Activated T-cell treated with anti-CD3 and anti-CD28 coated beads, Interleukin-2, amount 50 U/mL, for 48 hours (primary cell): ENCODE results near the gene PSMD1.
"Not testable (repeated sequence)": the region's sequence is repeated elsewhere in the genome, so short reads cannot be mapped to it uniquely, and the experiment has no call there.

Experiments
- DNase-seq, 2 experiments: peaks; one replicate each; pipeline ENCODE4 v3.0.0-alpha.2; 2020

PSMD1 gene

DNA sequence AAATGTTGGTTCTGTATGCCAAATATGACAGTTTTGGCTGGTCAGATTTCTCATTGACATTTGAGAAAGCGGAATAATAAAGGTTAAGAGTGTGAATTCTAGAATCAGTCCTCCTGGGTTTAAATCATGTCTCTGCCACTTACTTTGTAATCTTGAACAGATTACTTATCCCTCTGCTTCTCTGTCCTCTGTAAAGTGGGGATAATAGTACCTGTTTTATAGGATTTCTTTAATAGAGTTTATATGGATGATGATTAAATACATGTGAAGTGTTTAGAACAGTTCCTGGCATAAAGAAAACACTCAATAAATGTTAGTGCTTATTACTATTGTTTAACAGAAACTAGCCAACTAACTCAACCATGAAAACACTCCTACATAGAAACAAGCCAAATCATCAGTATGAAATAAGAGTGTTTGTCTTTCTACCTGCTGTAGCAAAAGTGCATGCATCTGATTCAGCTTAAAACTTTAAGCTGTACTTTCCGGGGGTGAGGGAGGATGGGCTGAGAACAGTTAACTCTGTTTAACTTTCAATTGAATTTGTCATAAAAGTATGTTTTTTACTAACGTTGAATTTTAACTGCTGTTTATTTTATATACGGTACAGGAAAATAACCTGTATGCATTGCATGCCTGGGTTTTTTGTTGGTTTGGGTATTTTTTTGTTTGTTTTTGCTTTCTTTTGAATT lies 61.4 kb downstream of the PSMD1 start:
- no peak for DNase-seq

DNA sequence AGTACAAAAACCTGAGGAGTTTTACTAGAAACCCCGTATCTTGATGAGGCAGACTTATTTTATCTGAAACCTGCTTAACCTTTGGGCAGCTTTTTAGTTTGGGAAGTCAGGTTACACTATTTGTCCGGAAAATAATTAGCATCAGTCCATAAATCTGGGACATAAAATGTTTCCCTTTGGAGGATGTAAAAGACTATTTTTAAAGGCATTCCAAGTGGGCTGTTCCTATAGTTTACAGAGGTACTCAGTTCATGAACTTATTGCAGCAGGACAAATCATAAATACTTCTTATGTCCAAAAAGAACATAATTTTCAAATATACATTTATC lies 61.9 kb downstream of the PSMD1 start:
- DNase-seq, result no peak

DNA sequence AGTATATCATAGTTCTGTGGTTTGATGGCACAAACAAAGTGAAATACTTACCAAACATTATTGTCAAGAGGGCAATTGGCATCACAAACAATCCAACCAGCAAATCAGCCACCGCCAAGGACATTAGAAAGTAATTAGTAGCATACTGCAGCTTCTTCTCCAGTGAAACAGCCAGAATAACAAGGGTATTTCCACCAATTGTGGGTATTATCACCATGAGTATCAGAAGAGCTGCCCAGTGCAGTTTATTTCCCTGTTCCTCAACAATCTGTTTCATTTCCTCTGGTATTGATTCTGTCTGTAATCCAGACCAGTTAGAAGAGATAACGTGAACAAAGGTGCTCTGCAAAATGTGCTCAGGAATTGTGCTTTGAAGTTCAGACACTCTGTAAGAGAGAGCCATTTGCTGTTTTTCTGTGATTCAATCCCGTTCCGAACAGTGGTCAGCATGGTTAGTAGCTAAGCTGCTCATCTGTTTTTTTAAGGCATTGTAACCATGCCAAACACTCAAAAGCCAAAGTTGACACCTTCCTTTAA lies 66.8 kb downstream of the PSMD1 start:
- no peak for DNase-seq

DNA sequence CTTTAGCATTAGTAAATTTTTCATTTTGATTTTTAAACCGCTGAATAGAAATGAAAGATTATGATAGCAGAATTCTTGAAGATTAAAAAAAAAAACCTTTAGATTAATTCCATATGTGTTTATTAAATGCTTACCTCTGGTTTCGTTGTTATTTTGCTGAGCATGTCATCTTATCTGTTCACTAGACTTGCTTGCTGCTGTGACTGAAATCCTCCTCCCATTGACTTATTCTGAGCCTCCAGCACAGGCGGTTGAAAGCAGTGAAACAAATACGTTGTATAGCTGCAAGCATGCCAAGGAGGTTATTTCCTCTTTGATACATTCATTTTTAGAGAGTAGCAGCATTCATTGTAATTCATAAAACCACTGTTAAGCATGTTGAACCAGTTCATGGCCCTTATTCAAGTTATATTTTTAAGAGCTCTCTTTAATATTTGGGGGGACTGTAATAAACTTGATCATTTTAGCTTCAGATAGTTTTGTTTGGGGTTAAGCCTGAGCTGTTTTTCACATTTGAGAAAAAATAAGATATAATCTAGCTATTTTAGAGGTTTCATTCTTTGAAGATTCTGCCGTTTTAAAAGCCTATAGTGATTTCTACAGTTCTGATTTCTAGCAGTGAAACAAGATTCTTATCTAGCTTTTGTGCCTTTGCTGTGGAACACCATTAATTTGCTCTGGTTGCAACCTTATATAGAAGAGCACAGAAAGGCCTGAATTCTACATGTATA lies 68.3 kb downstream of the PSMD1 start, which contains the start of gene HTR2B:
TSS of gene HTR2B (minus strand) at position 205 of the 731 bp plus-strand sequence. CDS start 1,278 bp downstream, outside the sequence.
- DNase-seq, result no peak

DNA sequence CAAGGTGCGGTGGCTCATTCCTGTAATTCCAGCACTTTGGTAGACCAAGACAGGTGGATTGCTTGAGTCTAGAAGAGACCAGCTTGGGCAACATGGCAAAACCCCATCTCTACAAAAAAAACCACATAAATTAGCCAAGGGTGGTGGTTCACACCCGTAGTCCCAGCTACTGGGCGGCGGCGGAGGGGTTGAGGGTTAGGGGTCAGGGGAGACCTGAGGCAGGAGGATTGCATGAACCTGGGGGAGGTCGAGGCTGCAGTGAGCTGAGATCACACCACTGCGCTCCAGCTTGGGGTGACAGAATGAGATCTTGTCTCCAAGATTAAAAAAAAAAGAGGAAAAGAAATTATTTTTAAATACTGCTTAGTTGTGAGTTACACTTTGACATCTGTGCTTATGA lies 69.5 kb downstream of the PSMD1 start:
- DNase-seq, result no peak

DNA sequence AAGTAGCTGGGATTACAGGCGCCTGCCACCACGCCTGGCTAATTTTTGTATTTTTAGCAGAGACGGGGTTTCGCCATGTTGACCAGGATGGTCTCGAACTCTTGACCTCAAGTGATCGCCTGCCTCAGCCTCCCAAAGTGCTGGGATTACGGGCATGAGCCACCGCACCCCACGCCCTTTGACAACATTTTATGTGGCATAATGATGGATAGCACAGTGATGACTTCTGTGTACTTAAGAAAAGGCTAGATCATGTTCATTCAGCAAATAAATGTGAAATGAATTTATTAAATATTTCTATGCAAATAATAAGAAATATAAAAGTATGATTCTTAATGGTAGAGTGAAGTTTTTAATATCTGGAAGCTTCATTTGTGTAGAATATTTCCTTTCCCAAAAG lies 70.8 kb downstream of the PSMD1 start:
- DNase-seq, result no peak

DNA sequence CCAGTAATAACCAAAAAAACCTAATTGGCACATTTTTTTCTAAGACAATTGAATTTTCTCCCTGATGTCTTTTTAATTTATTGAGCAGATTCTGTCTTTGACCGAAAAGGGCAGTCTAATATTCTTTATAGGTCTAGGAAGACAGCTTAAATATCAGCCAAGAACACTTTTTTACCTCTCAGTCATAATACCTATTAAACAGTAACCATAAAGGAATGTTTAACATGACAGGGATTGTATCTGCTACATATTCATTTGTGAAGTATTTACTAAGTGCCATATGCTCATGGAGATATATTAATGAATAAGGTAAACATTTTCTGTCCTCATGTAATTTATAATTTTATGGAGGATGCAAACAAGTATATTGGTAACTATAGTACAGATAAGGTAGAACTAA lies 71.3 kb downstream of the PSMD1 start:
- no peak for DNase-seq

DNA sequence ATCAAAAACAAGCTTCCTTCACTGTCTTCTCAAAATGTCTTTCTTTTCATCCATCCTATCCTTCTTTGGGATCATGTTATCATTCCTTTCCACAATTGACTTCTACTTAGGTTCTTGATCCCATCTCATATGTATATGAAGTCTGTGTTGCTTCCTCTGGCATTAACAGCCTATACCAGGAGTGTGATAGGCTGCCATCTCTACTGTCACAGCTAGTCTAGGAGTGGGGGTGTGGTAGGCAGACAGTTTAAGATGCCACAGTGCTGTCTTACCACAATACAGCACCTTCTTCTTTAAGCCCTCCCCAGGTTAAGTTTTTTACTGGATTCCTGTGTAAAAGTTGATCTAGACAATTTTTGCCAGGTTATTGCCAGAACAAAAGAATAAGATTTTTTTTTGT lies 71.9 kb downstream of the PSMD1 start:
- no peak for DNase-seq

DNA sequence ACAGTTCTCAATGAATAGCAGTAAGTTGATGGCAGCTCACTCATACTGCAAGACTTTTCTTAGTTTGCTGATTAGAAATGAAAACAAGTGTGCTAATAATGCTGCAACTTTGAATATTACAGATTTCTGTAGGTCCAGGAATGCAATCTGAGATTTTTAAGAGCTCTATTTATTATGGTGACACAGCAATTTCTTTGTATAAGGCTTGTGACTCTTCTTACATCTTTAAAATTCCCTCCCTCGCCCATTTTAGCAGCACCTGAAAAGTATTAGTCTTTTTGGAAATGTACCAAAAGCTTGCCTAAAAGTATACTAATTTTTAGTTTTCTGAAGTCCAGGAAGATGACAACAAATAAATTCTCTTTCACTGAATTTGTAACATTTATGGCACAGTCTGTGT lies 72.5 kb downstream of the PSMD1 start:
- DNase-seq, result no peak

DNA sequence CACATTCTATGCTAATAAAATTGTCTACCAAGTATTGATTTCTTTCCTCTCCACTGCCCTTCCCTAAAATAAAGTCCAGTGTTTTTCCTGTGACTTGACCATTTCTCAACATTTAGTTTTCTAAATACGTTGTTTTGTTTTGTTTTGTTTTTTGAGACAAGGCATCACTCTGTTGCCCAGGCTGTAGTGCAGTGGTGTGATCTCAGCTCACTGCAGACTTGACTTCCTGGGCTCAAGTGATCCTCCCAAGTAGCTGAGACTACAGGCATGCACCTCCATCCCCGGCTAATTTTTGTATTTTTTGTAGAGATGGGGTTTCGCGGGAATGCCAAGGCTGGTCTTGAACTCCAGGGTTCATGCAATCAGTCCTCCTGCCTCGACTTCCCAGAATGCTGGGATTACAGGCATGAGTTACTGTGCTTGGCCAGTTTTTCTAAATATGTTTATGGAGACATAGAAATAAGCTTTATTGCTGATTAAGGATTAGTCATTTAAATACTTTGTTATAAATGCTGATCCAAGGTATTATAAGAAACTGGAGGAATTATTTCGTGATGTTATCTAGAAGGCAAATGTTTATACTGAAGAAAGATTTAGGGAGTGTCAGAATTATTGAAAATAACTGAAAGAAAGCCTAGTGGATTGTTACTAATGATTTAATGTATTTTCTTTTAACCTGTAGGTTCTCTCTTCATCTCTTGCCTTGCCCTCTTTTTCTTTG lies 73.8 kb downstream of the PSMD1 start:
- DNase-seq, result no peak

DNA sequence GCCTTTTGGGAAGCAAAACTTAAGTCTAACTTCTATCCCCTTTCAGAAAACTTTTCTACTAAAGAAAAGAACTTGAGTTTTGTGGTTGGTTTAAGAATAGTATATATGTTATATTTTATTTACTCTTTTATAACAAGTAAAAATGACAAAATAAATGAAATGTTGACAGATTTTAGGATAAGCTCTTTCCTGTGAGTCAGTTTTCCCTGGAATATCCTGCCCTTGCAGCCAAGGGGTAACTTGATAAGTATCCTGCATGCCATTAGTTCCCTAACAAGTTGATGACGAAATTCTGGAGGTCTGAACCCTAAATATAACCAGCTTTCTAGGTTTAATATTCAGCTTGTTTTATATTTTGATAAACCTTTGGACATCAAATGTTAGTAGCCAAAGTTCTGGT lies 75.5 kb downstream of the PSMD1 start:
- DNase-seq, result no peak

DNA sequence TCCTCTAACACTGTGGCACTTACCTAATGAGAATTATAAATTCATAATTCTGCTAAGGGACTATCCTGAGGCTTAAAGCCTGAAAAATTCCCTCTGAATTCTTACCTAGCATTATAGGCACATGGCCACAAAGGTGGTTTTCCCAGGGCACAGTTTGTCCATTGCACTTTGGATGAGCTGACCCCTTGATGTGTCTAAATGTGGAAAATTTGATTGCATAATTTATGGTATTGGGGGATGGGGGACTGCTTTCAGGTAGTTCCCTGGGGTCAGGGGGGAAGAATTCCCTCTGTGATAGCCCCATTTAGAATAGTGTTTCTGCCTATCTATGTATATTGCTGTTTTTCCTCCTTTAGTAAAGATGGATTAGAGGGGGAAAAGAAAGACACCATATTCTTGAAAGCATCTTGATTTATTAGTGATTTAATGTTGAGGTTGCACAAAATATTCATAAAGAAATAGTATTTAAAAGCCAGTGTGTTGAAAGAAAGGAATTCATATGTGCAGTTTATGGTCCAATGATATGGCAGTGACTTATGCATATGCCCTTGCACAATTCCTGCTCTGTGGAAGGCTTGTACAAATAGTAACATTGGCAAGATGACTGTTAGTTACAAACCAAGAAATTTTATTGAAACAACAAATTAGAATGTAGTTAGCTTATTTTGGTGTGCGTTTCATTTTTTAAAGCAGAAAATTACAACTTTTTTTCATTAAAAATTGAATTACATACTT lies 76.9 kb downstream of the PSMD1 start:
- no peak for DNase-seq

DNA sequence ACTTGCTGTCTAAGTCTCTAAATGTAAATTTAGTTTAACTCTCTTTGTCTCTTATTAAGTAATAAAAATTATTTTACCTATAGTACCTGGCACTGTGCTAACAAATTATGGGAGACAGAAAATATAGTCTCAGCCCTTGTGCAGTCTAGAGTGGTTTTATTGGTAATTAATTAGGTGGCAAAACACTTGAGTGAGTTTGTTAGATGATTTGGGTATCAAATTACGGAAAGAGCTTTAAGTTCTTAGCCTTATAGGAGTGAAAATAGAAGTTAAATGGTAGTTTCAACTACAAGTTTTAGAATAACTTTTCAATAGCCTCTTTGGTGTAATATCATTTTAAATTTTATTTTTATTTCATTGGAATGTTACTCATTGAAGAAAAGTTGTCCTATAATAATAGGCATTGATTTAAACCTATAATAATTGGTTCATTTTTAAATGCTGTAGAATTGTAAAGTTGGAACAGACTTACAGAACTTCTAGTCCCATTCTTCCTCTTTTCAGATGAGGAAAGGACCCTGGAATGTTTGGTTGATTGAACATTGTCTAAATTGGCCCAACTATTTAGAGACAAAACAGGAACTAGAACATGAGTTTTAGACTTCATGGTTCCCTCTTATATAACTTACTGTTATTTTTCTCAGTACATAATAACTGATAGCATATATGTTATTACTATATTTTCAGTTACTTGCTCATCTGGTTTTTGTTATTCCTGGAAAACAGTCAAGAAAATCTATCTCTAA lies 78.4 kb downstream of the PSMD1 start:
- DNase-seq, result no peak

DNA sequence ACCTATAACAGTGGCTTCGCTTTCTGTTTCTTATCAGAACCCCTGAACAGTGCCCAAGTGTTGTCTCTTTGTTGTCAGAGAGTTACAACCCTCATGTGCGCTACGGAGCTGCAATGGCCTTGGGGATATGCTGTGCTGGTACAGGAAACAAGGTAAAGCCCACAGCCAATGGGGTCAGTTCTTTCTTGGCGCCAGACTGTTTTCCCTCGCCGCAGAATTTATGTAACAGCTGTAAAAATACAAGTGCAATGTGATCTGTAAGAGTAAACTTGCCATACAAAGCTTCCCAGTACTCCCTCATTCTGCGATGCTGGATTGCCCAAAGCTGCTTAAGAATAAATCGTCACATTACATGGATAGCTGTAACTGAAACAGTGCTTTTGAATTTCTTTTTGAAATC lies 82.0 kb downstream of the PSMD1 start:
- no peak for DNase-seq

DNA sequence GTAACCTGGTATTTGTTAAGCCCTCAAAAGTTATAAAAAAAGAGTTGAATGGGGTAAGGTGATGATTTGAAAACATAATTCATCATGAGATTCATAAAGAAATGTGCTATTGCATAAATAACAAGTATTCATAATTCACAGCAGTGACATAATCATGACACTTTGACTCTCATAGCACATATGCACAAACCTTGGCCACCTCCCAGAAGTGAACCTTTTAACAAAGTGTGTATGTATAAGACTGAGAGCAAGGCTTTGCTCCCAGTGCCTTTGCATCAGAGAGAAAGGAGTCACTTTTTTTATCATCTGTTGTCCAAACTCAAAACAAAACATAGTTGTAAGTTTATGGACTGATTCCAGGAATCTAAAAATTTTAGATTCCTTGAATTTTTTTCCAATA lies 83.1 kb downstream of the PSMD1 start:
- DNase-seq, result no peak

DNA sequence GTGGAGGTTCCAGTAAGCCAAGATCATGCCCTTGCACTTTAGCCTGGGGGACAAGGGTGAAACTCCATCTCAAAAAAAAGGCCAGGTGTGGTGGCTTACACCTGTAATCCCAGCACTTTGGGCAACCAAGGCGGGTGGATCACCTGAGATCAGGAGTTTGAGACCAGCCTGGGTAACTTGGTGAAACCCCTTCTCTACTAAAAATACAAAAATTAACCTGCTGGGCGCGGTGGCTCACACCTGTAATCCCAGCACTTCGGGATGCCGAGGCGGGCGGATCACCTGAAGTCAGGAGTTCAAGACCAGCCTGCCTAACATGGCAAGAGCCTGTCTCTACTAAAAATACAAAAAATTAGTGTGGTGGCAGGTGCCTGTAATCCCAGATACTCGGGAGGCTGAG lies 84.1 kb downstream of the PSMD1 start:
- DNase-seq, result not testable (repeated sequence)

DNA sequence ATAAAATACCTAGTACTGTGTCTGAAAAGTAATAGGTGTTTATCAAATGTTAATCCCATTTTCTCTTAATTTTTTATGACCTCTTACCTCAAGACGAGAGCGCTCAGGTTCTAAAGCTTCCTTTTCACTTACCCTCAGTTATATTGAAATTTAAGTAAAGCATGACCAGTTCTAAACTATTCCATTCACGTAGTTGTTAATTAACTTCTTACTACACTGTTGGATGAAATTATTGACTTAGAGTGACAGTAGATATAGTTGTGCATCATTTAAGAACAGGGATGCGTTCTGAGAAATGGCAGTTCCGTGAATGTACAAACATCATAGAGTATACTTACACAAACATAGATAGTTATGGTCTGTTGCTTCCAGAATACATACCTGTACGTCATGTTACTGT lies 88.2 kb downstream of the PSMD1 start:
- DNase-seq, result no peak

DNA sequence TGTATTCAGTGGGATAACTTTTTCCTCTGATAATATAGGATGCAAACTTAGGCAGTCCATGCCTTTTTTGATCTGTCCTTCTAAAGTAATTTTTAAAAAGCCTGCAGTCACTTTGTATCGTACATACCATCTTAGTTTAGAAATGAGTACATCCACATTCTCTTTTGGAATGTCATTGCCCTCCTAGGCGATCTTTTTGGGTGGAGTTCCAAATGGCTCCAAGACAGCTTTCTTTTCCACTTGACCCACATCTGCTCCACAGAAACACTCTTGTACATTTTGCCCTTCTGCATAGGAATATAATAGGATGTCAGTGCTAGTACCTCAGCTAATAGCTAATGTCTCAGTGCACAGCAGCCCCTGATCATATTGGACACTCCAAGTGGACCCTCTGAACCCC lies 90.0 kb downstream of the PSMD1 start:
- DNase-seq, result no peak

DNA sequence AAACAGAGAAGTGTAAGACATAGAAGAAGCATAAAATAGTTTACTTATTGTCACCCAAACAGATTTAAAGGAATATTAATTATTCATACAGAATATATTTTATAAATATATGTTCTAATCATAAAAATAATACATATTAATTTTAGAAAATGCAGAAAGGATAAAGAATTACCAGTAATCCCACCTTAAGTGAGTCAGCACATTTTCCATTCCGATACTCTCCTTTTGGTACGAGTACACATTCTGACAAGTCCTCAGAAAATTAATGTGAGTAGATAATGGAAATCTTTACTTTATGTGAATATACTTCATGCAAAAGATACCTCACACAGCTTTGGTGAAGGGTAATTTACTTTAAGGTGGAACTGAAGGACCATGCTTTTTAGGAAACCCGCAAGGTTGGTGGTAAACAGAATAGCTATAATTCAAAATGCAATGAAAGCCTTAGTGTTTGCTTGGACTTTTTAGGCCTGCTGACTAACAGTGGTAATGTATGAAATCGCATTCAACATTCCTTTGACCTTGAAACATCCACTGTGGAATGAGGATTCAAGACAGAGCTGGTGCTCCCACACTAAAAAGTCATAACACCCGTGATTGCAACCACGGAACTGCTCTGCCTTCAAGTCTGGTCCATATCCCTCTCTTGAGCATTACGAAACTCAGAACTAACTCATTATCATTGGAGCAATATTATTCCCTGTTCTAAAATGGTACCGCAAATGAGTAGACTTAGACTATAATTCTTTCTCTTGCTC lies 96.3 kb downstream of the PSMD1 start:
- no peak for DNase-seq

DNA sequence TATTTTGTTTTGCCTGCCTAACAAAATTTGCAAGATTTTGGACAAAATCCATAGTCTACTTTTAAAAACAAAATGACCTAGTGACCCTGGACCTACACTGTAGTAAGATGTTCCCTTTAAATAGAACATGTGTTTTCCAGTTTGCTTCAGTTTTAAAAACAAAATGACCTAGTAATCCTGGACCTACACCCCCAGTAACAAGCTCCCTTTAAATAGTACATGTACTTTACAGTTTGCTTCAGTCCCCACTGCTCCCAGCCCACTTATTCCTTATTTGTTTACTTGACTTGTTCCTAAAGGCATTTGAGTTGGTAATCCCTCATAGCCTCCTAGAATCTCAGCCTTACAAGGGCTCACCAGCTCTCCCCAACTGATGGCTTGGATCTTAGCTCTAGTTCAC lies 102.6 kb downstream of the PSMD1 start:
- DNase-seq, result no peak

DNA sequence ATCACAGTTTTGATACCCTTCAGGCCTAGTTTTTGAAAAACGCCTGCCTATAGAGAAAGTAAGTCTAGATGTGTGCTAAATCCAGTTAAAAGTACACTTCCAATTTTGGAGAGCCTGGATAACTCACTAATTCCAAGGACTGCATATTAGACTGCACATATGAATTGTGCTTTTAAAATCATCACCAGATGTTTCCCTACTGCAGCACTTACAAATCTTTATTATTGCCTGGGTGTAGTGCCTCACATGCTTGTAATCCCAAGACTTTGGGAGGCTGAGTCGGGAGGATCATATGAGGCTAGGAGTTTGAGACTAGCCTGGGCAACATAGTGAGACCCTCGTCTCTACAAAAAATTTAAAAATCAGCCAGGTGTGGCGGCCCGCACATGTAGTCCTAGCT lies 104.0 kb downstream of the PSMD1 start:
- no peak for DNase-seq
